Lower leg skin (tissue), 4 donors: ENCODE measurements around the gene VIL1. TPM values are rescaled to one million over a fixed set of nuclear protein-coding genes. Genes with fewer than 3 reads are reported as not detected.

ENCODE experiments used
- DNase-seq, 2 donors: peaks; one replicate each; pipeline ENCODE4 v3.0.0-alpha.2; 2019; ENCODE audit warnings: low spot score in 2 of 2
- H3K4me3 ChIP-seq: fragments of 200-600 bp; sonication (generic); 2 replicates; pipeline ENCODE4 v1.5.1; 2017; ENCODE audit warnings: mild to moderate bottlenecking, low read depth; ENCODE audit not compliant: poor library complexity, severe bottlenecking
- POLR2A ChIP-seq, 2 donors: fragments of 450-650 bp; IDR thresholded peaks; one replicate each; pipeline ENCODE4 v1.6.1; 2016 to 2017; ENCODE audit warnings: antibody characterized with exemption in 2 of 2, mild to moderate bottlenecking in 1 of 2, moderate library complexity in 1 of 2
- WGBS, 2 donors: methylation state at CpG; one replicate each; pipeline ENCODE4 v1.1.5; 2018; 5-methylcytosine and 5-hydroxymethylcytosine counted together
- intact Hi-C: fragments of 100-400 bp; cut with DNase I; formaldehyde crosslinking; loops from one replicate; pipeline ENCODE4 v1.15.0; 2023; ENCODE audit warnings: low total_unique reads
- total RNA-seq, 4 donors: library from RNA; depleted of rRNA; stranded (reverse); fragments of >200 nt; gene quantifications; one replicate each; pipeline ENCODE4 v1.1.0, GENCODE V29; 2016
- TF ChIP-seq, protein P1 (sequence below), 3 donors: fragments of 450-650 bp; IDR thresholded peaks; one replicate each; pipeline ENCODE4 v1.5.1; 2016; ENCODE audit warnings: antibody characterized with exemption in 3 of 3, mild to moderate bottlenecking in 3 of 3, moderate library complexity in 2 of 3

VIL1 gene
- total RNA-seq, 4 donors from 2014 or later, result 0.84 to 0.98 TPM; not detected in 2

DNA sequence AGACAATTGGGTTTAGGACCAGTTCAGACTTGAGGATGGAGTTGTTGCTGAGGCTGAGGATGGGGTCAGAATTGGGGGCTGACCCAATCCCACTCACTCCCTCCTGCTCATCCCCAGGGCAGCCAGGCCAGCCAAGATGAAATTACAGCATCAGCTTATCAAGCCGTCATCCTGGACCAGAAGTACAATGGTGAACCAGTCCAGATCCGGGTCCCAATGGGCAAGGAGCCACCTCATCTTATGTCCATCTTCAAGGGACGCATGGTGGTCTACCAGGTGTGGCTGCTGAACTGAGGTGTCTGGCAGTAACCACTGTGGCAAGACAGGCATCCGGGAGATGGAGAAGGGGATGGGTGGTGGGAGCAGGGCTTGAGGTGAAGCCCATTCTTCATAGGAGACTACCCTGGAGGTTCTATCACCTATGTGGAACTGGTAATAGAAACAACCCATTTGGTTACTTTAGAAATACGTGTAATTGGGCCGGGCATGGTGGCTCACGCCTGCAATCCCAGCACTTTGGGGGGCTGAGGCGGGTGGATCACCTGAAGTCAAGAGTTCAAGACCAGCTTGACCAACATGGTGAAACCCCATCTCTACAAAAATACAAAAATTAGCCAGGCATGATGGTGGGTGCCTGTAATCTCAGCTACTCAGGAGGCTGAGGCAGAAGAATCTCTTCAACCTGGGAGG lies 13.9 kb downstream of the VIL1 start:
- 92 to 93% methylated on average over 8 of the region's 8 CpGs for WGBS, 2 donors
- DNase-seq, result peak in 1 of 2 donors; percentile 70
- H3K4me3 ChIP-seq, result no peak overlapping the region
- TF ChIP-seq, protein P1, sequence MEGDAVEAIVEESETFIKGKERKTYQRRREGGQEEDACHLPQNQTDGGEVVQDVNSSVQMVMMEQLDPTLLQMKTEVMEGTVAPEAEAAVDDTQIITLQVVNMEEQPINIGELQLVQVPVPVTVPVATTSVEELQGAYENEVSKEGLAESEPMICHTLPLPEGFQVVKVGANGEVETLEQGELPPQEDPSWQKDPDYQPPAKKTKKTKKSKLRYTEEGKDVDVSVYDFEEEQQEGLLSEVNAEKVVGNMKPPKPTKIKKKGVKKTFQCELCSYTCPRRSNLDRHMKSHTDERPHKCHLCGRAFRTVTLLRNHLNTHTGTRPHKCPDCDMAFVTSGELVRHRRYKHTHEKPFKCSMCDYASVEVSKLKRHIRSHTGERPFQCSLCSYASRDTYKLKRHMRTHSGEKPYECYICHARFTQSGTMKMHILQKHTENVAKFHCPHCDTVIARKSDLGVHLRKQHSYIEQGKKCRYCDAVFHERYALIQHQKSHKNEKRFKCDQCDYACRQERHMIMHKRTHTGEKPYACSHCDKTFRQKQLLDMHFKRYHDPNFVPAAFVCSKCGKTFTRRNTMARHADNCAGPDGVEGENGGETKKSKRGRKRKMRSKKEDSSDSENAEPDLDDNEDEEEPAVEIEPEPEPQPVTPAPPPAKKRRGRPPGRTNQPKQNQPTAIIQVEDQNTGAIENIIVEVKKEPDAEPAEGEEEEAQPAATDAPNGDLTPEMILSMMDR (IDR thresholded peaks at IDR 0.05), result no peak
- no peak for TF ChIP-seq POLR2A (IDR thresholded peaks at IDR 0.05)
- intact Hi-C loops, result no loop called here

DNA sequence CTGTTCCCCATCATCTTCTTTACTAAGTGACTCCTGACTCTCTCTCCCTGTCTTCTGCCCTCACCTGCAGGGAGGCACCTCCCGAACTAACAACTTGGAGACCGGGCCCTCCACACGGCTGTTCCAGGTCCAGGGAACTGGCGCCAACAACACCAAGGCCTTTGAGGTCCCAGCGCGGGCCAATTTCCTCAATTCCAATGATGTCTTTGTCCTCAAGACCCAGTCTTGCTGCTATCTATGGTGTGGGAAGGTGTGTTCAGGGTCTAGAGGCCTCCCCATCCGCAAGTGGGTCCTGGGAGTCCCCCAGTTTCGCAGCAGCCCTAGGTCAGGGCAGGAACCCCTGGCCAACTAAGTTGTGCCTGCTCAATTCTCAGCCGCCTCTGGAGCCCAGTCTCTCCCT lies 15.5 kb downstream of the VIL1 start:
- 85 to 88% methylated on average over 9 of the region's 9 CpGs for WGBS, 2 donors
- DNase-seq, result peak in 1 of 2 donors; percentile 81
- intact Hi-C loops, result no loop called here
- no peak overlapping the region for H3K4me3 ChIP-seq
- TF ChIP-seq POLR2A (IDR thresholded peaks at IDR 0.05), result no peak
- TF ChIP-seq, protein P1 (IDR thresholded peaks at IDR 0.05), result no peak

- H3K4me3 ChIP-seq, result no peak overlapping the region
- DNase-seq, result peak in 1 of 2 donors; percentile 70
- 90 to 95% methylated on average over 11 of the region's 11 CpGs for WGBS, 2 donors
- no peak for TF ChIP-seq POLR2A (IDR thresholded peaks at IDR 0.05)
- TF ChIP-seq, protein P1 (IDR thresholded peaks at IDR 0.05), result no peak
- intact Hi-C loops, result no loop called here
These were observed 16.4 kb downstream of the VIL1 start for GRCh38 chr2:218435003-218435982.

GRCh38 chr2:218436992-218437391 lies 18.1 kb downstream of the VIL1 start:
- peak in 1 of 2 donors; percentile 48 for DNase-seq
- TF ChIP-seq, protein P1 (IDR thresholded peaks at IDR 0.05), result no peak
- intact Hi-C loops, result no loop called here
- no peak overlapping the region for H3K4me3 ChIP-seq
- WGBS, 2 donors, result 88 to 95% methylated on average over 5 of the region's 5 CpGs

GRCh38 chr2:218437969-218438368 lies 19.0 kb downstream of the VIL1 start:
- TF ChIP-seq, protein P1 (IDR thresholded peaks at IDR 0.05), result no peak
- TF ChIP-seq POLR2A (IDR thresholded peaks at IDR 0.05), result no peak
- no peak overlapping the region for H3K4me3 ChIP-seq
- 95 to 100% methylated on average over 1 of the region's 1 CpG for WGBS, 2 donors
- intact Hi-C loops, result no loop called here
- peak in 1 of 2 donors; percentile 40 for DNase-seq
